ENCODE measurements around the gene CPNE2.
A peak's percentile ranks its signal among the peaks of the same experiment; 100 is the strongest.

DNA sequence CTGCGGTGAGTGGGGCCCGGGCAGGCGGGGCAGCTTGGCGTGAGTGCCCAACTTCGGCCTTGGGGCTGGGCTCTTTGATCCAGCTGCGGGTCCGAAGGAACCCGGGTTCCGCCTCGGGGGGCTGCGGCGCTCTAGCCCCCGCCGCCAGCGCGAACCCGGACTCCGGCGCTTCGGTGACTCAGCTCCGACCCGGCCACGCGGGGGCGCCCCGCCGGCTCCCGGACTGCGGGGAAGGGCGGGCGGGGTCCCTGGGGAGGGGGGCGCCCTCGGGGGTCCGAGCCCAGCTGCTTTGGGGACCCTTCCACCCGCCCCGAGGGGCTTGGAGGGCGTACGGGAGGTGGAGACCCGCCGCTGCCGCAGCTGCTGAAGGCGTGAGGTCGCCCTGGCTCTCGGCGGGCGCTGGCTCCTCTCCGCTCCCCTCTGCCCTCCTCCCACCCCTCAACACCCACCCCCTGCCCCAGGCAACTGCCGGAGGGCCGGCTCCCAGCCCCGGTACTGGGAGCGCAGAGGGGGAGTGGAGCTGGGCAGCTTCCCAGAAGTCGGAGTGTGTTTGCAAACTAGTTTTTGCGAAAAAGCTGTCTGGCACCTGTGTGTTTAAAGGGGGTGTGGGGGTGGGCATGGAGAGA is 516 bp downstream of the CPNE2 start:
- TF ChIP-seq, protein P1, sequence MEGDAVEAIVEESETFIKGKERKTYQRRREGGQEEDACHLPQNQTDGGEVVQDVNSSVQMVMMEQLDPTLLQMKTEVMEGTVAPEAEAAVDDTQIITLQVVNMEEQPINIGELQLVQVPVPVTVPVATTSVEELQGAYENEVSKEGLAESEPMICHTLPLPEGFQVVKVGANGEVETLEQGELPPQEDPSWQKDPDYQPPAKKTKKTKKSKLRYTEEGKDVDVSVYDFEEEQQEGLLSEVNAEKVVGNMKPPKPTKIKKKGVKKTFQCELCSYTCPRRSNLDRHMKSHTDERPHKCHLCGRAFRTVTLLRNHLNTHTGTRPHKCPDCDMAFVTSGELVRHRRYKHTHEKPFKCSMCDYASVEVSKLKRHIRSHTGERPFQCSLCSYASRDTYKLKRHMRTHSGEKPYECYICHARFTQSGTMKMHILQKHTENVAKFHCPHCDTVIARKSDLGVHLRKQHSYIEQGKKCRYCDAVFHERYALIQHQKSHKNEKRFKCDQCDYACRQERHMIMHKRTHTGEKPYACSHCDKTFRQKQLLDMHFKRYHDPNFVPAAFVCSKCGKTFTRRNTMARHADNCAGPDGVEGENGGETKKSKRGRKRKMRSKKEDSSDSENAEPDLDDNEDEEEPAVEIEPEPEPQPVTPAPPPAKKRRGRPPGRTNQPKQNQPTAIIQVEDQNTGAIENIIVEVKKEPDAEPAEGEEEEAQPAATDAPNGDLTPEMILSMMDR (IDR thresholded peaks at IDR 0.05), result peak; percentile 13 to 73 (median 24)
- TF ChIP-seq POLR2A (IDR thresholded peaks at IDR 0.05), result no peak
